Measurements from ENCODE around the gene SNX27. TPM values are rescaled to one million over a fixed set of nuclear protein-coding genes. Genes with fewer than 3 reads are reported as not detected.

Gene SNX27
- total and polyA plus RNA-seq, 4 donors: 4.3 to 19.7 (median 10.5) TPM

DNA sequence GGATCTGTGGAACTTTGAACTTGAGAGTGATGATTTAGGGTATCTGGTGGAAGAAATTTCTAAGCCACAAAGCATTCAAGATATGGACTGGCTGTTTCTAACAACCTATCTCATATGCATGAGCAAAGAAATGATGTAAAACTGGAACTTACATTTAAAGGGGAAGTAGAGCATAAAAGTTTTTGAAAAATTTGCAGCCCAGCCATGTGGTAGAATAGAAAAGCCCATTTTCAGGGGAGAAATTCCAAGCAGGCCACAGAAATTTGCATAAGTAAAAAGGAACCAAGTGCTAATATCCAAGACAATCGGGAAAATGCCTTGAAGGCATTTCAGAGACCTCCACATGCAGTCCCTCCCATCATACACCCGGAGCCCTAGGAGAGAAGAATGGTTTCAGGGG lies 125.2 kb downstream of the SNX27 start:
- 97% methylated on average over 2 of the region's 2 CpGs for WGBS

More for the DNA sequence above, 125.2 kb downstream of the SNX27 start:
- H3K9me3 ChIP-seq (ENCODE audit: control insufficient read depth in 4 of 4, low read length in 3 of 4): peaks cover 0 to 4% (median 0%) of the 10 kb centered on the region in 4 donors
- no peak overlapping the region for H3K4me3 ChIP-seq (ENCODE audit: low read depth in 1 of 3, low read length in 3 of 3)
- TF ChIP-seq, protein P1, sequence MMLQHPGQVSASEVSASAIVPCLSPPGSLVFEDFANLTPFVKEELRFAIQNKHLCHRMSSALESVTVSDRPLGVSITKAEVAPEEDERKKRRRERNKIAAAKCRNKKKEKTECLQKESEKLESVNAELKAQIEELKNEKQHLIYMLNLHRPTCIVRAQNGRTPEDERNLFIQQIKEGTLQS (IDR thresholded peaks at IDR 0.05): no peak
- TF ChIP-seq RXRA (IDR thresholded peaks at IDR 0.05) (no peak), HNF4A (conservative IDR thresholded peaks at IDR 0.05) (no peak), FOXA1 (IDR thresholded peaks at IDR 0.05) (no peak), TAF1 (conservative IDR thresholded peaks at IDR 0.05) (no peak), NR2F2 (IDR thresholded peaks at IDR 0.05) (no peak), FOXA2 (IDR thresholded peaks at IDR 0.05) (no peak), RAD21 (IDR thresholded peaks at IDR 0.05) (no peak), HNF4G (IDR thresholded peaks at IDR 0.05) (no peak), MAX (IDR thresholded peaks at IDR 0.05) (no peak), JUND (IDR thresholded peaks at IDR 0.05) (no peak), EGR1 (IDR thresholded peaks at IDR 0.05; ENCODE audit: low read depth in 2 of 2) (no peak), CTCF (IDR thresholded peaks at IDR 0.05; ENCODE audit: low read depth, low read length, missing input control) (no peak), YY1 (IDR thresholded peaks at IDR 0.05) (no peak), GABPA (IDR thresholded peaks at IDR 0.05 in 1 of 2, conservative IDR thresholded peaks at IDR 0.05 in 1 of 2) (no peak), ZBTB33 (IDR thresholded peaks at IDR 0.05) (no peak), SP1 (IDR thresholded peaks at IDR 0.05) (no peak)
- TF ChIP-seq, protein P2, sequence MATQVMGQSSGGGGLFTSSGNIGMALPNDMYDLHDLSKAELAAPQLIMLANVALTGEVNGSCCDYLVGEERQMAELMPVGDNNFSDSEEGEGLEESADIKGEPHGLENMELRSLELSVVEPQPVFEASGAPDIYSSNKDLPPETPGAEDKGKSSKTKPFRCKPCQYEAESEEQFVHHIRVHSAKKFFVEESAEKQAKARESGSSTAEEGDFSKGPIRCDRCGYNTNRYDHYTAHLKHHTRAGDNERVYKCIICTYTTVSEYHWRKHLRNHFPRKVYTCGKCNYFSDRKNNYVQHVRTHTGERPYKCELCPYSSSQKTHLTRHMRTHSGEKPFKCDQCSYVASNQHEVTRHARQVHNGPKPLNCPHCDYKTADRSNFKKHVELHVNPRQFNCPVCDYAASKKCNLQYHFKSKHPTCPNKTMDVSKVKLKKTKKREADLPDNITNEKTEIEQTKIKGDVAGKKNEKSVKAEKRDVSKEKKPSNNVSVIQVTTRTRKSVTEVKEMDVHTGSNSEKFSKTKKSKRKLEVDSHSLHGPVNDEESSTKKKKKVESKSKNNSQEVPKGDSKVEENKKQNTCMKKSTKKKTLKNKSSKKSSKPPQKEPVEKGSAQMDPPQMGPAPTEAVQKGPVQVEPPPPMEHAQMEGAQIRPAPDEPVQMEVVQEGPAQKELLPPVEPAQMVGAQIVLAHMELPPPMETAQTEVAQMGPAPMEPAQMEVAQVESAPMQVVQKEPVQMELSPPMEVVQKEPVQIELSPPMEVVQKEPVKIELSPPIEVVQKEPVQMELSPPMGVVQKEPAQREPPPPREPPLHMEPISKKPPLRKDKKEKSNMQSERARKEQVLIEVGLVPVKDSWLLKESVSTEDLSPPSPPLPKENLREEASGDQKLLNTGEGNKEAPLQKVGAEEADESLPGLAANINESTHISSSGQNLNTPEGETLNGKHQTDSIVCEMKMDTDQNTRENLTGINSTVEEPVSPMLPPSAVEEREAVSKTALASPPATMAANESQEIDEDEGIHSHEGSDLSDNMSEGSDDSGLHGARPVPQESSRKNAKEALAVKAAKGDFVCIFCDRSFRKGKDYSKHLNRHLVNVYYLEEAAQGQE (IDR thresholded peaks at IDR 0.05): no peak
- no peak overlapping the region for H3K27ac ChIP-seq (ENCODE audit: low read depth in 1 of 2, low read length in 2 of 2)
- peaks cover 6 to 20% (median 14%) of the 10 kb centered on the region in 4 donors for H3K4me1 ChIP-seq (ENCODE audit: control insufficient read depth in 4 of 4, insufficient read depth in 4 of 4, low read length in 3 of 4)
- H3K9ac ChIP-seq (ENCODE audit: low read depth in 1 of 2, low read length in 2 of 2): no peak overlapping the region
- H3K36me3 ChIP-seq (ENCODE audit: control insufficient read depth in 4 of 4, insufficient read depth in 3 of 4, low read depth in 1 of 4, low read length in 3 of 4): no peaks in the 10 kb centered on the region
- no peaks in the 10 kb centered on the region for H3K27me3 ChIP-seq (ENCODE audit: control insufficient read depth in 4 of 4, insufficient read depth in 4 of 4, low read length in 3 of 4)
- no peak for DNase-seq (ENCODE audit: low spot score)
